Peyer's patch (tissue), 4 donors: ENCODE results near the gene ABLIM2.

Source experiments
- CTCF ChIP-seq, 6 experiments: fragments of 450-650 bp in 4 of 6; fragments of 200-600 bp in 2 of 6; sonication (generic) in 1 of 6; IDR thresholded peaks; one replicate each; pipeline ENCODE4 v1.5.1; 2017 to 2019; ENCODE audit warnings: antibody characterized with exemption in 6 of 6, mild to moderate bottlenecking in 3 of 6, moderate library complexity in 1 of 6
- POLR2A ChIP-seq, 2 donors: fragments of 450-650 bp; IDR thresholded peaks; one replicate each; pipeline ENCODE4 v1.5.1; 2017; ENCODE audit warnings: antibody characterized with exemption in 2 of 2, mild to moderate bottlenecking in 2 of 2, moderate library complexity in 2 of 2

GRCh38 chr4:8147231-8147970 lies 11.2 kb downstream of the ABLIM2 start:
- TF ChIP-seq CTCF (IDR thresholded peaks at IDR 0.05) = no peak
- no peak for TF ChIP-seq POLR2A (IDR thresholded peaks at IDR 0.05)
